HG03432 (cell line): Measurements from ENCODE around the gene TEX261.
"Not testable (repeated sequence)": the region's sequence is repeated elsewhere in the genome, so short reads cannot be mapped to it uniquely, and the experiment has no call there.

Experiments used
- ATAC-seq: cut with Tn5 transposase; IDR thresholded peaks from one replicate; pipeline ENCODE4 v1.9.1; 2021; ENCODE audit warnings: mild to moderate bottlenecking, moderate library complexity; ENCODE audit not compliant: unreplicated experiment

Gene TEX261

DNA sequence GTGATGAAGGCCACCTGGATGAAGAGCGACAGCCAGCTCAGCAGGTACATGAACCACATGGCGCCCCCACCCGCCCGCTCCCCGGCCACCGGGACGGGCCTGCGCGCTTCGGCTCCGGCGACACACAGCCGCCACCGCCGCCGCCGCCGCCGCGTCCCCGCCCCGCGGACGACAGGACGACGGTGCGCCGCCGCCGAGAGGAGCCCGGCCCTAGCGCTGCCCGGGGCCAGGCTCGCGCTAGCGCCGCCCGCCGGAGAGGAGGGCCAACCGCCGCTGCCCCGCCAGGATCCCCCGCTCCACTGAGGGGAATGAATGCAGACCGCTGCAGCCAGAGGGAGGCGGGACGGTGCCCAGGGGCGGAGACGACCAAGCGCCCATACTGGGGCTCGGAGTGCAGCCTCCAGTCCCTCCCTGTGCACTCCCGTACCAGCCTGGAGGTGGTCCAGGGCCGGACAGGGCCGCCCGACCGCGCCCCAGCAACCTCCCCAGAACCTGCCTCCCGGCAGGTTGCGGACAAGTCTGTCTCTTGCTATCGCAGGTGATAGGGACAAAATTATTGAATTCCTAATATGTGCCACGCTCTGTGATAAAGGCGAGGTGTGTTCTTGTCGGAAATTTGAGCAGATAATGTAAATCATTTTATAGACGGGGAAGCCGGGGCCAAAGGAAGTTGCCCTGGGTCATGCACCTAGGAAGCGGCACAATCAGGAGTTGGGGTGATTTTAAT lies at the start of gene TEX261:
TSS of gene TEX261 (minus strand) at position 175 of the 727 bp plus-strand sequence. CDS start at position 59, 116 bp downstream.
- peak; percentile 98 for ATAC-seq

DNA sequence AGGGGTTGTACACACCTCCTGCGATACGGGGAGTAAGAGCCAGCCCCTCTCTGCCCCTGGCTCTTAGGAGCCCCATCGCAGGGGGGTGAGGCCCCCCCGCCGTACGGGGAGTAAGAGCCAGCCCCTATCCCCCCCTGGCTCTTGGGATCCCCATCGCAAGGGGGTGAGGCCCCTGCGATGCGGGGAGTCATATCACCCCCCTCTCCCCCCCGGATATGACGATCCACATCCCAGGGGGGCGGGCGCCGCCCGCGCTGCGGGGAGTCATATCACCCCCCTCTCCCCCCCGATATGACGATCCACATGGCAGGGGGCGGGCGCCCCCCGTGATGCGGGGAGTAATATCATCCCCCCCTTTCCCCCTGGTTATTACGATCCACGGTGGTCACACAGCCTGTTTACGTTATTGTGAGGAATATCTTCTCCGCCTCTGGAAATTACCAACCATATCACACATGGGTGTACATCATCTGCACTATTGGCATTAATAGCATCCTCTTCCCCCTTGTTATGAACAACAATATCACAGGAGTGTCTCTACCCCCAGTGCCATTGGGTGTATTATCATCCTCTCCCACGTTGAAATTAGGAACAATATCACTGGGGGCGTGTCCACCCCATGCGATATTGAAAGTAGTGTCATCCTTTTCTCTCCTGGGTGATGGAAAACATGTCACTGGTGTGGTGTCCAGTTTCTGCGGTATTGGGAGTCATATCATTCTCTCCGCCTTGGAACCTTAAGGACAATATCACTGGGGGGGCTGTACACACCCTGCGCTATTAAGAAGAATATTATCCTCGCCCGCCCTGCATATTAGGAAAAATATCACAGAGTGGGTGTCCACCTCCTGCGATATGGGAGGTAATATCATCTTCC lies 49.1 kb upstream of the TEX261 start:
- ATAC-seq = no peak

DNA sequence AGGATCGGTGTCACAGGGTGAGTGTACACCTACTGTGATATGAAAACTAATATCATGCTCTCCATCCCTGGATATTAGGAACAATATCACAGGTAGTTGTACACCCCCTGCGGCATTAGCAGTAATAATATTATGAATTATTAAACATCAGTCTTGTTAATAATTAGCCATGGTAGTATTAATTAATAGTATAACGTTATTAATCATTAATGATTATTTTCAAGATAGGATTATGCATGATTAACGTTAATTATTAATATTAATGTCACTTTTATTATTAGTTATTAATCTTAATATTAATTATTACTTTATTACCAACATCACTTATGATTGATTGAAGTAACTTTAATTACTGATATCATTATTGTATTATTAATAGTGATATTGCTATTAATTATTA lies 47.6 kb upstream of the TEX261 start:
- no peak for ATAC-seq

DNA sequence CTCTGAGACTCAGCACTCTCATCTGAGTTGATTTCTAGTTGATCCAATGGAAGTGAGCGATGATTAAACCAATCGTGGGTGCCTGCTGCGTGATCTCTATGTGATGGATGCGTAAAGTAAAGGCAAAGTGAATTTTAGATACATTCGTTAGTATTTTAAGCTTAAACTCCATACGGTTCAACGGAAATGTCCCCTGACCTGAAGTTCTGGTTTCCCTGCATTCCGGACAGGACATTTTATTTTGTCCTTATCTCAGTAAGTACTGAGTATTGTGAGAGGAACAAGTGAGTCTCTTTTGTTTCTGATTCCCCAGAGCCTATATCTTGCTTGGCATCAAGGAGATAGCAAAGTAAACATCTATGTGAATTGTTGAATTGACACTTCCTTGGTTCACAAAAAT lies 41.6 kb upstream of the TEX261 start:
- not testable (repeated sequence) for ATAC-seq

DNA sequence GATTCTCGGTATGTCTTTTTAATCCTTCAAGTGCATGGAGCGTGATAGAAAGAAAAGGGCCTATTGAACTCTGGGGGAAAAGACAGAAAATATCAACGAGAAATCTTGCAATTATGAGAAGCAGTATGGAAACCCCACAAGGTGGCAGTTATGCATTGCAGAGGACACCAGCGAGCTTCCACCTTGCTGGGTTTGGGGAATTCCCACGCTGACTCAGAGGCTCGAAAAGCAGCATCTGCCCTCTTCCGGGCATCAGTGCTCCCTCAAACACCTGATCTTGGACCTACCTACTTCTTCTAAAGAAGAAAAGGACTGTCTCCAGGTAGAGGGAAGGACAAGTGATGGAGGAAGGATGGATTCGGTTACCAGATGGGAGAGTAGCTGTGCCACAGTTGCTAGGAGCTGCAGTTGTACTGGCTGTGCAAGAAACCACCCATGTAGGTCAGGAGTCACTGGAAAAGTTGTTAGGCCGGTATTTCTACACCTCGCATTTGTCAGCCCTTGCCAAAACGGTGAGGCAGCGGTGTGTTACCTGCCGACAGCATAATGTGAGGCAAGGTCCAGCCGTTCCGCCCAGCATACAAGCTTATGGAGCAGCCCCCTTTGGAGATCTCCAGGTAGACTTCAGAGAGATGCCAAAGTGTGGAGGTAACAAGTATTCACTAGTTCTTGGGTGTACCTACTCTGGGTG lies 29.0 kb upstream of the TEX261 start:
- not testable (repeated sequence) for ATAC-seq

DNA sequence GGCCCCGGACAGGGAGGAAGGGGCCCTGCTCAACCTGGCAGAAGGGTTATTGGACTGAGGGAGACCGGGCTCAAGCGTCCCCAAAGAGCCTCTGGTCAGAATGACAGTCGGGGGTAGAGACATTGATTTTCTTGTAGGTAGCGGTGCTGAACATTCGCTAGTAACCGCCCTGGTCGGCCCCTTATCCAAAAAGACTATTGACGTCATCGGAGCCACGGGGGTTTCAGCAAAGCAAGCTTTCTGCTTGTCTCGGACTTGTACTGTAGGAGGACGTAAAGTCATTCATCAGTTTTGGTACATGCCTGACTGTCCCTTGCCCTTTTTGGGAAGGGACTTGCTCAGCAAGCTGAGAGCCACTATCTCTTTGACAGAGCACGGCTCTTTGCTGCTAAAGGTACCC lies 26.7 kb upstream of the TEX261 start:
- not testable (repeated sequence) for ATAC-seq

DNA sequence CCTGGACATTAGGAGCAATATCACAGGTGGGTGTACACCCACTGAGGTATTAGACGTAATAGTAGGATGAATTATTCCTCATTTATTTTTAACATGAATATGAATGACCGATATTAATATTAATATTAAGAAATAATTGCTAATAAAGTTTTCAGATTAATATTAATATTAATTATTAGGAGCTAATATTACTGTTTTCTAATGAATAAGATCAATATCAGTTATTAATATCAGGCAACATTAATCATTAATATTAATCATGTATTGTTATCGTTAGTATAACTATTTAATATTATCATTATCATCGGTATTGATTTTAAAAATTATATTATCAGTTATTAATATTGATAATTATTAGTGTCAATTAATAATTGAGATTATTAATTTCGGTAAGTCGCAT lies 25.3 kb upstream of the TEX261 start:
- not testable (repeated sequence) for ATAC-seq

DNA sequence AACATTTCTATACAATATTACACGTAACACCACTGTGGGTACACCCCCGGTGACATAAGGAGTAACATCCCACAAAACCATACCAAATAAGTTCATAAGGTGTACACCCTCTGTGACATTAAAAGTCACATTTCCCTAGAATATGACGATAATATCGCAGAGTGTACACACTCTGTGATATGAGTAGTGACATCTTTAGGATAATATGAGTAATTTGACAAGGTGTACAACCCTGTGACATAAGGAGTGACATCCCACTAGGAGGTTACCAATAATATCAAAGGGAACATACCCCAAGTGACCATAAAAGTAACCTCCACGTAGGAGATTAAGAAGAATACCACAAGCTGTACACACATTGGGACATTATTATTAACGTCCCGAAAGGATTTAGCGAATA lies 24.0 kb upstream of the TEX261 start:
- ATAC-seq = no peak

DNA sequence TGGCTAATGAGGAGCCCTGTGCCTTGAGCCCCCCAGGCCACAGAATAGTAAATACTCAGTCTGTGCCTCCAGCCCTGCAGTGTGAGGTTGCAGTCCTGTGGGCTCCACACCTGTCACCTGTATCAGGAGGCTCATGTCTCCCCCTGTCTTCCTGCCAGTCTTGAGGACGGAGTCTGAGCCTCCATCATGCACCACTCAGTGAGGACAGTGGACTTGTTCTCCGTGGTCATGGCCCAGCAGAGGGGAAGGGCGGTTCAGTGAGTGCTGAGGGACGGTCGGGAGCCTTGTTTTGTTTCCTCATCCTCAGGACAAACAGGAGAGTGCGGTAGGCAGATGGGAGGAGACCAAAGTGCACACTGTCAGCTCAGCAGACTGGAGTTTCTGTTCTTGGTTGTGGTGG lies 17.1 kb upstream of the TEX261 start:
- ATAC-seq = not testable (repeated sequence)

DNA sequence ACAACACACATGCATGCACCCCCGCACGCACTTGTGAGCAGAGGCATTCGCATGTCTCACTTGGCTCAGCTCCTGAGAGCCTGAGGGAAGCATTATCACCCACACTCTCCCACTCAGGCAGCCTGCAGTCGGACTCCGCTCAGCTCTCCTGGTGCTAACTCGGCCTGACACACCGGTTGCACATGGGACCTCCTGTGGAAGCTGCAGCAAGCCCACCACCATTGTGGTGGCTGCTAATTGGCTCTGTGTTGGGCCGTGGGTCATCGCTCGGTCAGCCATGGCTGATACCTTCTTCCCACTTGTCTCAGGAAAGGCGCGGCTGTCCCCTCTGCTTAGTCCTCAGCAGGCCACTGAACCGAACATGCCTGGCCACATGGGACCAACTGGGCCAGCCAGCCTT lies 13.7 kb upstream of the TEX261 start:
- ATAC-seq = no peak

DNA sequence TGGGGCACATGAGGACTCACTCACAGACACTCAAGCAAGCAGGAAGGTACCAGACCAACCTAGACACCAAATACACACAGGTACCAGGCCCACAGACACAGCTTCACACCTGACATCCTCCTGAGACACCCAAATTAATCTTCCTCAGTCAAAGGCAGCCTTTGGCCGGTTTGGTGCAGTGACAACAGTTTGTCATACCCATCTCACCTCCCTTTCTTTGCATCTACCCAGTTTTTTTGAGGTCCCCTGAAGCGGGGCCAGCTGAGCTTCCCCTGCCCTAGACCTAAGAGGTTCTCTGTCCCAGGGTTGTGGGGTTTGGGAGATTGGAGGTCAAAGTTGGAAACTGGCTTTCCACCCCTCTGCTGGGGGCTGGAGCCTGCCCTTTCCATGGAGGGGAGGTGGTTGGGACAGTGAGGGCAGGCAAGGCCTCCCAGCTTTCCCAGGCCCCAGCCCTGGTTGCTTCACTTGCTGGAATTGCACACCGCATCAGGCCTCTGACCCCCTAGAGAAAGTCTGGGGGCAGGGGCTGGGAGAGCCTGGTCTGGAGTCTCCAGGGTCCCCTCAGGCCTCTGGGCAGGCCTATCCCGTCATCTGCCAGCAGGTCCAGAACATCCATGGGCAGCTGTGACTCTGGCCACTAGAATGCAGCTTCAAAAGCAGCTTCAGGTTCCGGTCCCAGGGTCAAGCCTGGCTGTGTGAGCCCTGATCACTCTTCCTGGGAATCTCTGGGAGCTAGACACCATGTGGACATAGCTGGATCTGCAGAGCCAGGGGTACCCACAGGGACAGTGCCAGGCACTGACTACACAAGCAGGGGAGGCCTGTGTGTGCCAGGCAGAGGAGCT lies 12.5 kb upstream of the TEX261 start:
- no peak for ATAC-seq

DNA sequence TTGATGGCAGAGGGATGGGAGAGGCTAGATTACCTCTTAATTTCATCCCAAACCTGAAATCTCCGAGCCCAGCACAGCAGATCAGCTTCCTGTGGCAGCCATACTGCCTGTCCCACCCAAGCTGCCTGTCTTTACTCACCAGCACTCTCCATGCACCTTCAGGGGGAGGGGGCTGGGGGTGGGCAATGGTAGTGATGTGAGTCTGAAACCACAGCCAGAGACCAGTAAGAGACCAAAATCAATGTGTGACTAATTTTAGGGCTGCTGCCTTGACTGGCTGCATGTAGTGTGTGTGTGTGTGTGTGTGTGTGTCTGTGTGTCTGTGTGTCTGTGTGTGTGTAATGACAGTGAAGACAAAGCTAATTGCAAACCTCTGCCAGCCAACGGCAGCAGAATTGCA lies 11.7 kb upstream of the TEX261 start:
- ATAC-seq = no peak

DNA sequence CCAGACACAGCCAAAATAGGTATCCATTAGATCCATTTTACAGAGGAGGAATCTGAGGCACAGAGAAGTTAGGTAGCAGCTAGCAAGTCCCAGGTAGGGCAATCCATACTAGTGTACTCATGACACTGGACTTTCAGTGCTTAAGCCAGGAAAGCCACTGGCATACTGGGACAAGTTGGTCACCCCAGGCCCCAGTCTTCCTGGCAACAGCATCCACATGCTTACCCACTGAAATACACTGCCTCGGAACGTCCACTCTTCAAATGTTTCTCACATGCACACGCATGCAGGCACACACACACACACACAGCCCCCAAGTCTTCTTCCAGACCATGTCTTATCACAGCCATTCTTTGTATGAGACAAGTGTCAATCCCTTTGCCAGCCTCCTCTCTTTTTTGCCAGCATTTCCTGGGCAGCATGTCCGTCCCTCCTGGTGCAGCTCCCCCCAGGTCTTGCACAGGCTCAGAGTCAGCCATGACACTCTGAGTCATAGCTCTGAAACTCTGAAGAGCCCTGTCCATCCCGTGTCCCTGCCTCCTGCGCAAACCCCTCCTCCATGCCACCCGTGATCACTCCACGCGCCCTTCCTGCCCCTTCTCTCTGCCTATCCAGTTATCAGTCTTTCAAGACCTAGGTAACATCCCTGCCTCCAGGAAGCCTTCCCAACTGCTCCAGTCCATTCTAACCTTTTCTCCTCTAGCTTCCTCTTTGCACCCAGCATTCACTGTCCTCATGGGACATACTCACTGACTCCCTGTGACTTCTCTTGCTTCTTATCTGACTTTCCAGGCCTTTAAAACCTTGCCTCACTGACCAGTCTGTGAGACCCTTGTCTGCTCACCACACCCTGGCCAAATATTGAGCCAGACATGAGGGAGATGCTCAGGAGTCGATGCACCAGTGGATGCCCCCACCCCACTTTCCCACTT lies 10.9 kb upstream of the TEX261 start:
- no peak for ATAC-seq

DNA sequence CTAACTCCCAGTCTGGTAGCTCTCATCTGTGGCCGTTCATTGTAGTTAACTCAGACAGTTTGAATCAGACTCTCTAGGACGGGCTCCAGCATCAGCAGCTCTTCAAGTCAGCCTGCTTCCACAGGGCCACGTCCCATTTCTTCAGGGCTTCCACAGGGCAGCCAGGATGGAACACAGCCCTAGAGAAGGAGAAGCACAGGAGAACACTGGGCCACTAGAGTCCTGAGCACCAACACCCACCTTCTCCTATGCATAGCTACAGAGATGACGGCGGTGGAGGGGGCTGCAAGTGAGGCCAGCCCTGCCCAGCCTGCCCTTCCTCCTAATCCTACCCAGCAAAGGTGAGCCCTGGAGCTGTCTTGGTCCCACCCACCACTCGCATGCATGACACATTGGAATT lies 10.2 kb upstream of the TEX261 start:
- no peak for ATAC-seq

DNA sequence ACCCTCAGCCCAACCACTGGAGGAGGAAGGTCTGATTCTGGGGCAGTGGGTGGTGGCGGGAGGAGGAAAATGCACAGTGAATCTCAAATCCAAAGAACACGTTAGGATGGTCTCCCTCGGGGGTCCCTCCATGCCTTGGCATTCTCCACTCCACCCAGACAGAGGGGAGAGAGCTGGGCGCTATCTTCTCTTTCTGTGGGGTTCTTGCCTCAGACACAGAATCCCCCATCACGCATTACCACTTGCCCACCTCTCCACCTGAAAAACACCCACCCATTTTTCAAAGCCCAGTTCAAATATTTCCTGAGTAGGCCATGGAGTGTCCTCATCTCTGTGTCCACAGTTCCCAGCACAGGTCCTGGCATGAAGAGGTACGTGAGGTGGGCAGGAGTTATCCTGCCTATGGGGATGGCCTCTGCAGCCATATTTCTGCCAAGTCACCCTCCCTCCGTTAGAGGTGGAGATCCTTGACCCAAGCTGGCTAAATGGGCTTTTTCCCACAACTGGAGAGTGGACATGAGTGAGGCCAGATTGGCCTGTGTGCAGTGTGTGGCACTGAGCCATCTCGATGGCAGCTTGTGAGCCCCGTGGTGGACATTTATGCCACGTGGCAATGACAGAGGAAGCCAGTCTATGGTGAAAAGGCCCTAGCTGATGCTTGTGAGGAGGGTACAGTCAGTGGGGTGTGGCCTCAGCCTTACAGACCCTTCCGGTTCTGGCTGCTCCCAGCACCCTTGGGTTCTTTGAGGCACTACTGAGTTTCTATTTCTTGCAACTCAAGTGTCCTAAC lies 9.5 kb upstream of the TEX261 start:
- no peak for ATAC-seq

DNA sequence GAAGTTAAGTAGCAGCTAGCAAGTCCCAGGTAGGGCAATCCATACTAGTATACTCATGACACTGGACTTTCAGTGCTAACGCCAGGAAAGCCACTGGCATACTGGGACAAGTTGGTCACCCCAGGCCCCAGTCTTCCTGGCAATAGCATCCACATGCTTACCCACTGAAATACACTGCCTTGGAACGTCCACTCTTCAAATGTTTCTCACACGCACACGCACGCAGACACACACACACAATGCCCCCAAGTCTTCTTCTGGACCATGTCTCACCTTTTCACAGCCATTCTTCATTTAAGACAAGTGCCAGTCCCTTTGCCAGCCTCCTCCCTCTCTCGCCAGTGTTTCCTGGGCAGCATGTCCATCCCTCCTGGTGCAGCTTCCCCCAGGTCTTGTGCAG lies 8.7 kb upstream of the TEX261 start:
- ATAC-seq = no peak

DNA sequence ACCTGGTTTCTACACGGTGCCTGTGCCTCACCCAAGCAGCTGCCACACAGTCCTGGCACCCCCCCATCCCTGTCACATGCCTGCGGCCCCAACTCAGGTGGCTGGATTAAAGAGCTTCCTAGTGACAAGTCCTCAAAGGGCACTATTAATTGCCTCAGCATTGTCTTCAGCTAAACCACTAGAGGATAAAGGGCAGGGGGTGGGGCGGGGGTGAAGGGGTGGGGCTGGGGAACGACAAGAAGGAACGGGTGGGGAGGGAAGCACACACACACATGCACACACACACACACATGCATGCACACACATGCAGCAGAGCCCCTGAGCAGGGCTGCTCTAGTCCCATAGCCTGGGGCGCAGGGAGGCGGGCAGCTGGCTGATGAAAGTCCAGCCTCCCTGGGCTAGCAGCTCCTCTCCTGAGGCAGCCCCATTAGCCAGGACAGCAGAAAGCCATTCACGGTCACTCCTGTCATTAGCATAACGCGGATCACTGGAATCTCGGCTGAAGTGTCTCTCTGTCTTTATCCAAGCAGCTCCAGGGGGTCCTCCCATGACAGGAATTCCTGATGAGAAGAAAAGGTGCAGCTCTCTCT lies 7.4 kb upstream of the TEX261 start:
- no peak for ATAC-seq

DNA sequence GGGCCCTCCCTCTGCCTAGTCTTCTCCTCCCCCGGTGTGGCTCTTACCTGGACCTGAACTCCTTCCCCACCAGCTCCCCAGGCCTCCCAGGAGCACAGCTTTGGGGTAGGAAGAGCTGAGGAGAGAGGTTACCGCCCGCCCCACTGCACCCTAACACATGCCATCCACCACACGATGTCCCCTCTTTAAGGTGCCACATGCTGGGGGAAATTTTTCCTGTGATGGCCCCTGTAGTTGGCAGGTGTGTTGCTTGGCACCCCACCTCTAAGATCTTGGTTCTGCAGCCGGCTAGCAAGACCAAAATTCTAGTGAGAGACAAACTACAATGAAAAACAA lies 6.9 kb upstream of the TEX261 start:
- ATAC-seq = no peak
